Measurements from ENCODE around the gene RPL12. TPM values are rescaled to one million over a fixed set of nuclear protein-coding genes. Genes with fewer than 3 reads are reported as not detected.

RPL12 gene
- total RNA-seq, 1 donor from 2014 or later: 1,311 TPM

DNA sequence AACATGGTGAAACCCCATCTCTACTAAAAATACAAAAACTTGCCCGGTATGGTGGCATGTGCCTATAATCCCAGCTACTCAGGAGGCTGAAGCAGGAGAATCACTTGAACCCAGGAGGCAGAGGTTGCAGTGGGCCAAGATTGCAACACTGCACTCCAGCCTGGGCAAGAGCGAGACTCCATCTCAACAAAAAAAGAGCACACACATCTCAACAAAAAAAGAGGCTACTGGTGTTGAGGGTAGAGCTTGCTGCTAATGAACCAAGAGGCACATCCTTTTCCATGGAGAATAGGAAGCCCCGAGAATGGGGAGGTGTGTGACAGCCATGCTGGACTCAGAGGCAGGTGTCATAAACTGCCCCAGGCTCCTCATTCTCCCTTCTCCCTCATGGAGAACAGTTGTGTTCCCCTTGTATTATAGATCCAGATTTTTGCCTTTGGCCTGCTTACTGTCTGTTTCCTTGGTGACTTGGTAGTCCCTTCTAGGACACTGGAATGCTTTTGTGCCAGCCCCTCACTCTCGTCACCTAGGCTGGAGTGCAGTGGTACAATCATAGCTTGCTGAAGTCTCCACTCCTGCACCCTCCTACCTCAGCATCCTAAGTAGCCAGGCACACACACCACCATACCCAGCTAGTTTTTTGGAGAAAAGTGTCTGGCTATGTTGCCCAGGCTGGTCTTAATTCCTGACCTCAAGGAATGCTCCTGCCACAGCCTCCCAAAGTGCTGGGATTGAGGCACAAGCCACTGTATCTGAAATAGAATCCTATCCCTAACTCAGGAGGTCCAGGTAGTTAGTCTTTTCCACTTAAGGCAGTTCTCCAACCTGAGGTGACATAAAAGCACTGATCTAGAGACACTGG, 5.1 kb downstream of the RPL12 start:
- H3K27me3 Mint-ChIP-seq (ENCODE audit: low read depth): no peaks in the 10 kb centered on the region
- H3K4me3 Mint-ChIP-seq (ENCODE audit: low read depth): no peak overlapping the region

DNA sequence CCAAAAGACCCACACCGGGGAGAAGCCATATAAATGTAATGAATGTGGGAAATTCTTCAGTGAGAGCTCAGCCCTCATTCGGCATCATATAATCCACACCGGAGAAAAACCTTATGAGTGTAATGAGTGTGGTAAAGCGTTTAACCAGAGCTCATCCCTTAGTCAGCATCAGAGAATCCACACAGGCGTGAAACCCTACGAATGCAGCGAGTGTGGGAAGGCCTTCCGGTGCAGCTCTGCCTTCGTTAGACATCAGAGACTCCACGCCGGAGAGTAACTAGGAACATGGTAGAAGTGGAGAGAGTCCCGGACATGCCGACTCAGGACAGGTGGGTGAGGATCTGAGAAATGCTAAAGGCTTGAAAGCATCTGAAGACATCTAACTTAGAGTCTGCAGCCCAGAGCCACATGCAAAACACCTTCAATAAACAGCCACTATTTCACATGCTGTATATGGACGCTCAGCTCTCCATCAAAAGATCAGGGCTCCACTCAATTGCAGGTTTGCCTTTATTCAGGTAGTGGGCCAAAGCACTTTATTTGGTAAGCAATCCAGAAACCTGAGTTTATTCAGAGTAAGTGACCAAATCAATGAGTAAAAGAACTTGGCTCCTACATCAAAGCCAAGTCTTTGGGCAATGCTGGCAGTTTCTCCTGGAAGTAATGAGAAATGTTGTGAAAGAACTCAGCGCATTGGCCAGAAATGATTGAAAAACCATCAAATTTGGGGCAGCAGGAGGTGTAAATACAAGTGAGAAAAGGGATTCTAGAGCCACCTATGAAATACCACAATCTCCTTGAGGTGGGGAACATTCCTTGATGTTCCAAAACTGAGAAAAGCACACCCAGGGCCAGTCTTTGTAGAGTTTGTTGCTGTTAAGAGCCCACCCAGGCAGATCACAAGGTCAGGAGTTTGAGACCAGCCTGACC, 6.0 kb downstream of the RPL12 start:
- H3K27me3 Mint-ChIP-seq (ENCODE audit: low read depth): no peaks in the 10 kb centered on the region
- peaks cover 98% of the 10 kb centered on the region for H3K36me3 Mint-ChIP-seq (ENCODE audit: low read depth)
- DNase-seq (ENCODE audit: low spot score): no peak
- H3K4me1 Mint-ChIP-seq (ENCODE audit: low read depth): peaks cover 25% of the 10 kb centered on the region
- no peak overlapping the region for H3K4me3 Mint-ChIP-seq (ENCODE audit: low read depth)
- peaks cover 17% of the 10 kb centered on the region for H3K9me3 Mint-ChIP-seq
- intact Hi-C loops (cut with micrococcal nuclease): no loop called here
- peak overlapping the region; percentile 52 for H3K27ac Mint-ChIP-seq

More for the DNA sequence above, 5.1 kb downstream of the RPL12 start:
- DNase-seq (ENCODE audit: low spot score): no peak
- H3K9me3 Mint-ChIP-seq: peaks cover 17% of the 10 kb centered on the region
- H3K27ac Mint-ChIP-seq: peak overlapping the region; percentile 62
- H3K4me1 Mint-ChIP-seq (ENCODE audit: low read depth): peaks cover 27% of the 10 kb centered on the region
- H3K36me3 Mint-ChIP-seq (ENCODE audit: low read depth): peaks cover 97% of the 10 kb centered on the region
- intact Hi-C loops (cut with micrococcal nuclease): no loop called here

DNA sequence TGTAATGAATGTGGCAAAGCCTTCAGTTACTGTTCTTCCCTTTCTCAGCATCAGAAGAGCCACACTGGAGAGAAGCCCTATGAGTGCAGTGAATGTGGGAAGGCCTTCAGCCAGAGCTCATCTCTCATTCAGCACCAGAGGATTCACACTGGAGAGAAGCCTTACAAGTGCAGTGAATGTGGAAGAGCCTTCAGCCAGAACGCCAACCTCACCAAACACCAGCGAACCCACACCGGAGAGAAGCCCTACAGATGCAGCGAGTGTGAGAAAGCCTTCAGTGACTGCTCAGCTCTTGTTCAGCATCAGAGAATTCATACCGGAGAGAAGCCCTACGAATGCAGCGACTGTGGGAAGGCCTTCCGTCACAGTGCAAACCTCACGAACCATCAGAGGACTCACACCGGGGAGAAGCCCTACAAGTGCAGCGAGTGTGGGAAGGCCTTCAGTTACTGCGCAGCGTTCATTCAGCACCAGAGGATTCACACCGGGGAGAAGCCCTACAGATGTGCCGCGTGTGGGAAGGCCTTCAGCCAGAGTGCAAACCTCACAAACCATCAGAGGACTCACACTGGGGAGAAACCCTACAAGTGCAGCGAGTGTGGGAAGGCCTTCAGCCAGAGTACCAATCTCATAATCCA, 6.8 kb downstream of the RPL12 start:
- H3K27ac Mint-ChIP-seq: no peak overlapping the region

DNA sequence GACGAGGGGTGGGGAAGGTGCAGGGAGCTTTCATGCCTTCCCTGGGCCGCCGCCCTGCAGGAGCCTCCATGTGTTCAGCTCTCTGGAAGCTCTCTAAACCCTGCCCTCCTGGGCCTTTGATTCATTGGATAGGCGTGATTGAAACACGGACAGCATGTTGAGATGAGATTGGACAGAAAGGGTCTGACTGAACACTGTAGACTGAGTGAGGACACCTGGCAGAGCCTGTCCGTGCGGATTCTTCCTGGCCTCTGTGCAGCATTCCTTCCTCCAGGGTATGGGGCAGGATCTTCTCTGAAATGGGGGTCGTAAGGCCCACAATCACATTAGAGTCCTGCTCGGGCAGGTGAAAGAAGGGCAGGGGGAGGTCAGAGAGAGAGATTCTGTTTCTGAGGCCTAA, 12.8 kb downstream of the RPL12 start:
- Mint-ChIP-seq H3K4me3 (ENCODE audit: low read depth) (no peak overlapping the region), H3K36me3 (ENCODE audit: low read depth) (peaks cover 92% of the 10 kb centered on the region), H3K4me1 (ENCODE audit: low read depth) (peaks cover 5% of the 10 kb centered on the region), H3K27ac (no peak overlapping the region), H3K9me3 (no peaks in the 10 kb centered on the region), H3K27me3 (ENCODE audit: low read depth) (no peaks in the 10 kb centered on the region)
- intact Hi-C loops (cut with micrococcal nuclease): no loop called here
- DNase-seq (ENCODE audit: low spot score): no peak

More for the DNA sequence above, 6.8 kb downstream of the RPL12 start:
- Mint-ChIP-seq H3K4me3 (ENCODE audit: low read depth) (no peak overlapping the region), H3K9me3 (peaks cover 17% of the 10 kb centered on the region), H3K4me1 (ENCODE audit: low read depth) (peaks cover 20% of the 10 kb centered on the region), H3K27me3 (ENCODE audit: low read depth) (no peaks in the 10 kb centered on the region), H3K36me3 (ENCODE audit: low read depth) (peaks cover 97% of the 10 kb centered on the region)
- DNase-seq (ENCODE audit: low spot score): no peak
- intact Hi-C loops (cut with micrococcal nuclease): no loop called here

- no peak for DNase-seq (ENCODE audit: low spot score)
- H3K4me1 Mint-ChIP-seq (ENCODE audit: low read depth): peaks cover 5% of the 10 kb centered on the region
- H3K27me3 Mint-ChIP-seq (ENCODE audit: low read depth): no peaks in the 10 kb centered on the region
- H3K27ac Mint-ChIP-seq: peak overlapping the region; percentile 25
- intact Hi-C loops (cut with micrococcal nuclease): no loop called here
- peaks cover 91% of the 10 kb centered on the region for H3K36me3 Mint-ChIP-seq (ENCODE audit: low read depth)
- H3K9me3 Mint-ChIP-seq: no peaks in the 10 kb centered on the region
- no peak overlapping the region for H3K4me3 Mint-ChIP-seq (ENCODE audit: low read depth)
Observed at GRCh38 chr9:127437497-127438264, 13.5 kb downstream of the RPL12 start.

DNA sequence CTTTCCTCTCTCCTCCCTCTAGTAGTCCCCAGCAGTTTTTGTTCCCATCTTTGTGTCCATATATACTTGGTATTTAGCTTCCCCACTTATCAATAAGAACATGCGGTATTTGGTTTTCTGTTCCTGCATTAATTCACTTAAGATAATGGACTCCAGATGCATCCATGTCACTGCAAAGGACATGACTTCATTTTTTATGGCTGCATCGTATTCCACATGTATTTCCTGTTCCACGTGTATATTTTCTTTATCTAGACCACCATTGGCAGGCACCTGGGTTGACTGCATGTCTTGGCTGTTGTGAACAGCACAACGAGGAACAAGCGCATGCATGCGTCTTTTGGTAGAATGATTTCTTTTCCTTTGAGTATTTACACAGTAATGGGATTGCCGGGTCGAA, 20.8 kb downstream of the RPL12 start:
- Mint-ChIP-seq H3K27me3 (ENCODE audit: low read depth) (no peaks in the 10 kb centered on the region), H3K4me1 (ENCODE audit: low read depth) (peaks cover 24% of the 10 kb centered on the region), H3K4me3 (ENCODE audit: low read depth) (no peak overlapping the region), H3K9me3 (no peaks in the 10 kb centered on the region), H3K36me3 (ENCODE audit: low read depth) (peaks cover 76% of the 10 kb centered on the region), H3K27ac (no peak overlapping the region)
- no peak for DNase-seq (ENCODE audit: low spot score)
- intact Hi-C loops (cut with micrococcal nuclease): no loop called here

DNA sequence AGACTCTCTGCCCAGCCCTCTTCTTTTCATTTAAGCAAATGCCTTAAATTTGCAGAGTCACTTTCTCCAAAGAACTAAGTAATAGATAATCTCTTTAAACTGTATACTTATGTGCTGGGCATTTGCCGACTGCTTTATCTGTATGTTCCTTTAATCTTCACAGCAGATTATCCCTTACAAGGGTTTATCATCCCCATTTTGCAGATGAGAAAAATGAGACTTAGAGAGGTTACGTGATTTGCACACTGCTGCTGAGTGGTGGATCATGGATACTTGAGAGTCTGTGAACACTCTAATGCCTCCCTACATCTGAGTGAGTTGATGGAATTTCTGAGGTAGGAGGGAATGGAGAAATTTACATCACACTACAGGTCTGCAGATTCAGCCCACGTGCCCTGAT, 22.9 kb downstream of the RPL12 start:
- Mint-ChIP-seq H3K4me1 (ENCODE audit: low read depth) (peaks cover 32% of the 10 kb centered on the region), H3K36me3 (ENCODE audit: low read depth) (peaks cover 63% of the 10 kb centered on the region), H3K4me3 (ENCODE audit: low read depth) (no peak overlapping the region), H3K27ac (peak overlapping the region; percentile 11), H3K9me3 (no peaks in the 10 kb centered on the region), H3K27me3 (ENCODE audit: low read depth) (no peaks in the 10 kb centered on the region)
- intact Hi-C loops (cut with micrococcal nuclease): loop anchor here (10.0 kb wide), 2 partner anchors 214 to 346 kb away; partner anchors contain the start of gene SH2D3C
- DNase-seq (ENCODE audit: low spot score): no peak

DNA sequence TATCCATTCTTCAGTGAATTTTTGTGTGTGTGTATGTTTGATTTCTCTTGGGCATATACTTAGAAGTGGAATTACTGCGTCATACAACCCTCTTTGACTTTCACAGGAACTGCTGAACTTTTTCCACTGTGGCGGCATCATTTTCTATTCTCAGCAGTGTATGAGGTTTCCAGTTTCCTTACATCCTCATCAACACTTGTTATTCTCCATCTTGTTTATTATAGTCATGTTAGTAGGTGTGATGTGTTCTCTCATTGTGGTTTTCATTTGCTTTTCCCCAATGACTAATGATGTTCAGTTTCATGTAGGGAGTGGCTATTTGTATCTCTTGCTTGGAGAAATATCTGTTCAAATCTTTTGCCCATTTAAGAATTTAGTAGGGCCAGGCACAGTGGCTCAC, 24.4 kb downstream of the RPL12 start:
- intact Hi-C loops (cut with micrococcal nuclease): loop anchor here (1.0 to 10.0 kb wide), 3 partner anchors 38 to 348 kb away; partner anchors contain the start of gene SH2D3C
- peak; percentile 36 for DNase-seq (ENCODE audit: low spot score)
- peak overlapping the region; percentile 98 for H3K4me3 Mint-ChIP-seq (ENCODE audit: low read depth)
- no peaks in the 10 kb centered on the region for H3K27me3 Mint-ChIP-seq (ENCODE audit: low read depth)
- peaks cover 55% of the 10 kb centered on the region for H3K36me3 Mint-ChIP-seq (ENCODE audit: low read depth)
- no peaks in the 10 kb centered on the region for H3K9me3 Mint-ChIP-seq
- H3K4me1 Mint-ChIP-seq (ENCODE audit: low read depth): peaks cover 37% of the 10 kb centered on the region
- H3K27ac Mint-ChIP-seq: peak overlapping the region; percentile 97

DNA sequence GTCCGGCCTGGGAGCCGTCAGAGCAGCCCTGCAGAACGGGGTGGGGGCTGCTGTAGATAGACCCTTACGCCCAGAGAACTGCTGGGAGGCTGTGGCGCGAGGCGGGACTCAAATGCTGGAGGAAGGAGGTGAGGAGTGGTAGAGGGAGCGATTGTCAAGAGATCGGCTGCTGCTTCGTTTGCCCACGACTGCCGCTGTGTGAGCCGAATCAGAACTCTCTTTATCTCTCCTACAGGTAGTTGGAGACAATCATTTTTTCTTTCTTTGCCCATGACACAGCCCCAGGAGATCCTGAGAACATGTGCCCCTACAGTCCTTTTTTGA, 26.6 kb downstream of the RPL12 start:
- peak overlapping the region; percentile 97 for H3K27ac Mint-ChIP-seq
- peak overlapping the region; percentile 98 for H3K4me3 Mint-ChIP-seq (ENCODE audit: low read depth)
- peaks cover 37% of the 10 kb centered on the region for H3K4me1 Mint-ChIP-seq (ENCODE audit: low read depth)
- no peaks in the 10 kb centered on the region for H3K27me3 Mint-ChIP-seq (ENCODE audit: low read depth)
- no peaks in the 10 kb centered on the region for H3K9me3 Mint-ChIP-seq
- intact Hi-C loops (cut with micrococcal nuclease): loop anchor here (1.0 to 10.0 kb wide), 4 partner anchors 27 to 350 kb away; partner anchors contain the start of genes LRSAM1, RPL12, SH2D3C and SLC2A8
- DNase-seq (ENCODE audit: low spot score): peak; percentile 39
- peaks cover 33% of the 10 kb centered on the region for H3K36me3 Mint-ChIP-seq (ENCODE audit: low read depth)

- Mint-ChIP-seq H3K27ac (peak within 1 kb of the TSS; percentile 97), H3K4me3 (ENCODE audit: low read depth) (peak within 1 kb of the TSS; percentile 98), H3K27me3 (ENCODE audit: low read depth) (no peaks in the 10 kb centered on the region), H3K9me3 (no peaks in the 10 kb centered on the region), H3K4me1 (ENCODE audit: low read depth) (peaks cover 37% of the 10 kb centered on the region), H3K36me3 (ENCODE audit: low read depth) (peaks cover 33% of the 10 kb centered on the region)
- DNase-seq (ENCODE audit: low spot score): peak; percentile 92
- intact Hi-C loops (cut with micrococcal nuclease): loop anchor here (1.0 to 10.0 kb wide), 4 partner anchors 27 to 351 kb away; partner anchors contain the start of genes LRSAM1, RPL12, SH2D3C and SLC2A8
Observed at GRCh38 chr9:127423934-127424675, 27.1 kb downstream of the RPL12 start, which contains the start of gene ZNF79. Gene ZNF79 (plus strand): TSS chr9:127424382. CDS start chr9:127424788, 406 bp downstream.

- H3K4me1 Mint-ChIP-seq (ENCODE audit: low read depth): peaks cover 34% of the 10 kb centered on the region
- H3K27ac Mint-ChIP-seq: peak overlapping the region; percentile 97
- H3K27me3 Mint-ChIP-seq (ENCODE audit: low read depth): no peaks in the 10 kb centered on the region
- DNase-seq (ENCODE audit: low spot score): no peak
- no peaks in the 10 kb centered on the region for H3K9me3 Mint-ChIP-seq
- intact Hi-C loops (cut with micrococcal nuclease): loop anchor here (10.0 kb wide), 2 partner anchors 209 to 351 kb away; partner anchors contain the start of gene SH2D3C
- H3K4me3 Mint-ChIP-seq (ENCODE audit: low read depth): peak overlapping the region; percentile 98
- peaks cover 28% of the 10 kb centered on the region for H3K36me3 Mint-ChIP-seq (ENCODE audit: low read depth)
Observed at GRCh38 chr9:127423476-127423933, 27.7 kb downstream of the RPL12 start.
